SK-N-SH (cell line): ENCODE measurements around the gene FAIM2. TPM values are rescaled to one million over a fixed set of nuclear protein-coding genes. Genes with fewer than 3 reads are reported as not detected.

ENCODE experiments used
- CTCF ChIA-PET: fragments of 300-600, 350-600 bp; formaldehyde crosslinking; extraction: SDS; loops from one replicate; lab custom pipeline; 2021; lab: Yijun Ruan, JAX
- POLR2A ChIA-PET: fragments of 350-600 bp; sonication (Branson Sonifier 250); formaldehyde crosslinking; extraction: SDS; loops from one replicate; lab custom pipeline; 2020; ENCODE audit warnings: antibody characterized with exemption, inconsistent platforms; lab: Yijun Ruan, JAX
- DNase-seq: peaks from one replicate; pipeline ENCODE4 v3.0.0; 2012
- H2AFZ ChIP-seq: fragments of 200-600 bp; sonication (generic); 2 replicates; pipeline ENCODE4 v1.8.1; 2016; ENCODE audit warnings: antibody characterized with exemption, mild to moderate bottlenecking, low read depth
- H3F3A ChIP-seq: fragments of 200-600 bp; sonication (generic); replicated peaks from 2 replicates; pipeline ENCODE3; 2016; ENCODE audit warnings: antibody characterized with exemption, mild to moderate bottlenecking; ENCODE audit not compliant: insufficient read depth
- H3K27ac ChIP-seq, 2 experiments: fragments of 200-500 bp in 1 of 2; fragments of 200-600 bp in 1 of 2; sonication (Bioruptor generic) in 1 of 2; sonication (generic), shearing (Covaris generic) in 1 of 2; 2 replicates each; pipeline versions ENCODE4 v1.5.1 to v1.6.1; 2014 to 2016; ENCODE audit warnings: low read depth in 2 of 2, inconsistent platforms in 1 of 2, low read length in 1 of 2, mild to moderate bottlenecking in 1 of 2, mixed read lengths in 1 of 2
- H3K27me3 ChIP-seq: fragments of 200-600 bp; sonication (generic), shearing (Covaris generic); 2 replicates; pipeline ENCODE4 v1.6.1; 2016; ENCODE audit warnings: mixed run types; ENCODE audit not compliant: insufficient read depth
- H3K36me3 ChIP-seq, 2 experiments: fragments of 200-500 bp in 1 of 2; fragments of 200-600 bp in 1 of 2; sonication (Bioruptor generic) in 1 of 2; sonication (generic) in 1 of 2; replicated peaks in 1 of 2; 2 replicates each; pipeline versions ENCODE3 to v1.5.1; 2014 to 2016; ENCODE audit warnings: low read length in 1 of 2, mild to moderate bottlenecking in 1 of 2; ENCODE audit not compliant: insufficient read depth in 2 of 2, control insufficient read depth in 1 of 2
- H3K4me1 ChIP-seq, 2 experiments: fragments of 200-500 bp in 1 of 2; fragments of 200-600 bp in 1 of 2; sonication (Bioruptor generic) in 1 of 2; sonication (generic), shearing (Covaris generic) in 1 of 2; 2 replicates each; pipeline versions ENCODE4 v1.5.1 to v1.6.1; 2014 to 2016; ENCODE audit warnings: low read depth in 1 of 2, low read length in 1 of 2, mixed run types in 1 of 2; ENCODE audit not compliant: insufficient read depth in 2 of 2, control insufficient read depth in 1 of 2
- H3K4me2 ChIP-seq: fragments of 200-600 bp; sonication (generic), shearing (Covaris generic); 2 replicates; pipeline ENCODE4 v1.6.1; 2017; ENCODE audit warnings: mixed run types
- H3K4me3 ChIP-seq, 2 experiments: fragments of 200-500 bp in 1 of 2; fragments of 200-600 bp in 1 of 2; sonication (Bioruptor generic) in 1 of 2; sonication (generic), shearing (Covaris generic) in 1 of 2; 2 replicates each; pipeline versions ENCODE4 v1.5.1 to v1.8.1; 2014 to 2016; ENCODE audit warnings: low read depth in 2 of 2, inconsistent platforms in 1 of 2, low read length in 1 of 2, mild to moderate bottlenecking in 1 of 2, mixed read lengths in 1 of 2, moderate library complexity in 1 of 2
- H3K79me2 ChIP-seq: fragments of 200-600 bp; sonication (generic); 2 replicates; pipeline ENCODE4 v1.8.1; 2017; ENCODE audit warnings: mild to moderate bottlenecking; ENCODE audit not compliant: insufficient read depth
- H3K9ac ChIP-seq: fragments of 200-600 bp; sonication (generic); 2 replicates; pipeline ENCODE4 v1.6.1; 2017; ENCODE audit warnings: mixed run types
- H3K9me2 ChIP-seq: fragments of 200-600 bp; sonication (generic); 2 replicates; pipeline ENCODE4 v1.6.1; 2017; ENCODE audit warnings: mixed run types
- H3K9me3 ChIP-seq: fragments of 200-600 bp; sonication (generic); 2 replicates; pipeline ENCODE4 v1.6.1; 2017; ENCODE audit warnings: mixed run types, mild to moderate bottlenecking, moderate library complexity
- H4K20me1 ChIP-seq: fragments of 200-600 bp; sonication (generic); 2 replicates; pipeline ENCODE4 v1.6.1; 2017; ENCODE audit warnings: mild to moderate bottlenecking, mixed run types; ENCODE audit not compliant: insufficient read depth
- CTCF ChIP-seq: fragments of 200-600 bp; sonication (generic); IDR thresholded peaks from 2 replicates; pipeline ENCODE4 v1.6.1; 2017; ENCODE audit warnings: antibody characterized with exemption, mild to moderate bottlenecking, moderate library complexity
- EP300 ChIP-seq, 2 experiments: IDR thresholded peaks; 2 replicates each; pipeline versions ENCODE4 v1.4.0 to v1.6.1; 2012; ENCODE audit warnings: borderline replicate concordance in 1 of 2, low read depth in 1 of 2, low read length in 1 of 2
- EZH2phosphoT487 ChIP-seq: fragments of 200-600 bp; sonication (generic); IDR thresholded peaks from 2 replicates; pipeline ENCODE4 v1.6.1; 2017; ENCODE audit warnings: low read depth, mixed run types, mild to moderate bottlenecking, antibody characterized with exemption, moderate library complexity, borderline replicate concordance
- FOXJ3 ChIP-seq: sonication (generic); formaldehyde crosslinking; IDR thresholded peaks from 2 replicates; pipeline ENCODE4 v1.5.1; 2020; ENCODE audit warnings: mild to moderate bottlenecking, missing genetic modification reagents
- FOXM1 ChIP-seq: IDR thresholded peaks from 2 replicates; pipeline ENCODE4 v1.4.0; 2012; ENCODE audit warnings: low read depth, mild to moderate bottlenecking
- GABPA ChIP-seq: IDR thresholded peaks from 2 replicates; pipeline ENCODE4 v1.4.0; 2012; ENCODE audit warnings: low read depth, mild to moderate bottlenecking
- MEF2A ChIP-seq: IDR thresholded peaks from 2 replicates; pipeline ENCODE4 v1.4.0; 2012; ENCODE audit warnings: low read depth, borderline replicate concordance
- MXI1 ChIP-seq: IDR thresholded peaks from 2 replicates; pipeline ENCODE4 v1.6.1; 2012; ENCODE audit warnings: mild to moderate bottlenecking, low read depth, low read length, improper control_type of control experiment
- PBX3 ChIP-seq: IDR thresholded peaks from 2 replicates; pipeline ENCODE4; 2012
- POLR2AphosphoS5 ChIP-seq: IDR thresholded peaks from 2 replicates; pipeline ENCODE4 v1.6.1; 2012; ENCODE audit warnings: low read depth, low read length
- RAD21 ChIP-seq: IDR thresholded peaks from 2 replicates; pipeline ENCODE4 v1.6.1; 2012; ENCODE audit warnings: mild to moderate bottlenecking, low read length
- REST ChIP-seq: IDR thresholded peaks from 2 replicates; pipeline ENCODE4 v1.6.1; 2012; ENCODE audit warnings: mild to moderate bottlenecking, low read depth, low read length, moderate library complexity
- TEAD4 ChIP-seq: IDR thresholded peaks from 2 replicates; pipeline ENCODE4 v1.4.0; 2012; ENCODE audit warnings: mild to moderate bottlenecking, borderline replicate concordance; ENCODE audit not compliant: insufficient read depth
- YY1 ChIP-seq: IDR thresholded peaks from 2 replicates; pipeline ENCODE4 v1.4.0; 2012; ENCODE audit warnings: low read depth, mild to moderate bottlenecking
- WGBS: methylation state at CpG from one replicate; pipeline ENCODE4 v1.1.6; 2017; ENCODE audit warnings: low lambda C conversion rate; 5-methylcytosine and 5-hydroxymethylcytosine counted together
- polyA plus RNA-seq, 3 experiments: library from polyadenylated mRNA; depleted of rRNA; stranded (reverse); fragments of >200 nt; gene quantifications; 2 replicates each; pipeline ENCODE4 v1.2.3, GENCODE V29; 2012
- TF ChIP-seq, protein P1 (sequence below): IDR thresholded peaks from 2 replicates; pipeline ENCODE4 v1.4.0; 2012; ENCODE audit warnings: low read depth, borderline replicate concordance
- TF ChIP-seq, protein P2 (sequence below): IDR thresholded peaks from 2 replicates; pipeline ENCODE4 v1.4.0; 2012; ENCODE audit warnings: low read depth, borderline replicate concordance
- TF ChIP-seq, protein P3 (sequence below): IDR thresholded peaks from 2 replicates; pipeline ENCODE4 v1.4.0; 2012; ENCODE audit warnings: low read depth

FAIM2 gene
- polyA plus RNA-seq, 1 of the 3 experiments (the other 2 are of a cell fraction): 11.3 TPM

DNA sequence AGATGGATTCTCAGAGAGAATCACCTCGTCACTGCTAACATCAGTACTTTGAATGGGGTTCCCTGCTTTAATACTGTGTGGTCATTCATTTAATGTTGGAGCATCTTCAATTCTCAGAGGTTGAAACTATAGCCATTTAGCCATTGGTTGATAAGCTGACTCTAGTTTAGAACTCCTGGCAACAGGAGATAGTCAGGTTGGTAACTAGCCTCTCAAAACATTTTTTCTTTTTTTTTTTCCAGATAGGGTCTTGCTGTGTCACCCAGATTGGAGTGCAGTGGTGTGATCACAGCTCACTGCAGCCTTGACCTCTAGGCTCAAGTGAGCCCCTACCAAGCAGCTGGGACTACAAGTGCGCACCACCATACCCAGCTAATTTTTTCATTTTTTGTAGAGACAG, 72.0 kb downstream of the FAIM2 start (continued):
- TF ChIP-seq, protein P1, sequence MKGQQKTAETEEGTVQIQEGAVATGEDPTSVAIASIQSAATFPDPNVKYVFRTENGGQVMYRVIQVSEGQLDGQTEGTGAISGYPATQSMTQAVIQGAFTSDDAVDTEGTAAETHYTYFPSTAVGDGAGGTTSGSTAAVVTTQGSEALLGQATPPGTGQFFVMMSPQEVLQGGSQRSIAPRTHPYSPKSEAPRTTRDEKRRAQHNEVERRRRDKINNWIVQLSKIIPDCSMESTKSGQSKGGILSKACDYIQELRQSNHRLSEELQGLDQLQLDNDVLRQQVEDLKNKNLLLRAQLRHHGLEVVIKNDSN: no peak
- TF ChIP-seq REST (no peak), GABPA (no peak)

DNA sequence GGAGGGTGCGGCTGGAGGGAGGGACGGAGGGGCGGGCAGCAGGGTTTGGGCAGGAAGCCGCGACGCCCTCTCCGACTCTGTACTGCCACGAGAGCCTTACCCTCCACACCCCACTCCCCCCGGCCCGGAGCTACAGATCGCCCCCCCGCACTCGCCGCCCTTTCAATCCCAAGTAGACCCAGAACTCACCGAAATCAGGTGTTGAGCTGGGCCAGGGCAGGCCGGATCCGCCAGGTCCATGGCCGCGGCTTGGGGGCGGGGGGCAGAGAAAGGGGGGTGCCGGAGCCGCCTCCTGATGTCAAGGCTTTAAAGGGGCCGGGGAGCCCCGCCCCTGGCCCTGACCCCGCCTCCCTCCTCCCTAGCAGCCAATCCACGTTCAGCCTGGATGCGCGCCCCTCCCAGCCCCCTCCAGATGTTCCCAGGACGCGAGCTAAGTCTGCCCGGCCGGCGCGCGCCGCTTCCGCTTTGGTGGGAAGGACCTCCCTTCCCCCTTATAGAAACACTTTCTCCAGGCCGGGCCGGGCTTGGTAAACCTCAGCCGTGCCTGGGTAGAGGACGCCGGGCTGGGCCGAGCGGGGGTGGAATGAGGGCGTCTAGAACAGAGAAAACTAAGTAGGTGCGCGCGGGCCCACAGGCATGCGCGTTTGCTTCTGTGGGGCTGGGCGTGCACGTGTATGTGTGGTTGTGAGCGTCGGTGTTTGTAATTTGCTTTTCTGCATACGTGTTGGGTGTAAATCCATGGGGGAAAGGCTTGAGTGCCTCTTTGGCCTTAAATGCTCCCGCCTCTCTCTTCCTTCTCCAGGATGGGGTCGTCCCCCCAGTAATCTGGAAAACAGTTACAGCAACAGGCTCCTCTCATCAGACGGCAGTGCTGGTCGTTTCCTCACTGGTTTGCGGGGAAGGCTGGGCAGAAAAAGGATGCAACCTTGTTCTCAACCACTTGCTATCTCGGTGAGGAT, 75.3 kb downstream of the FAIM2 start, which contains the start of gene NCKAP5L:
Gene NCKAP5L, minus strand, starts transcription at position 281 of the 959 bp plus-strand sequence. CDS start 24,369 bp downstream, outside the sequence.
- Histone ChIP-seq H4K20me1 (peaks cover 35% of the 10 kb centered on the region), H3K9me2 (no peaks in the 10 kb centered on the region), H3K4me1 (peaks cover 15 to 29% of the 10 kb centered on the region in 2 experiments; a peak in 3 of 4 replicates), H3K9me3 (no peaks in the 10 kb centered on the region), H3F3A (peaks cover 4% of the 10 kb centered on the region), H3K9ac (peak within 1 kb of the TSS; percentile 83), H3K27ac (peak within 1 kb of the TSS; percentile 80 to 96), H2AFZ (peak within 1 kb of the TSS; percentile 86), H3K79me2 (peaks cover 43% of the 10 kb centered on the region), H3K4me3 (peak within 1 kb of the TSS; percentile 87 to 92), H3K36me3 (peaks cover 0 to 7% of the 10 kb centered on the region in 2 experiments), H3K27me3 (no peaks in the 10 kb centered on the region), H3K4me2 (peak within 1 kb of the TSS; percentile 99)
- WGBS: 5% methylated on average over 17 of the region's 61 CpGs
- ChIA-PET CTCF (interaction anchor here (0.8 to 7.5 kb wide), 5 partner anchors 8 to 117 kb away, joined by 3 to 51 read pairs (median 5); no protein-coding TSS in a partner anchor), POLR2A (interaction anchor here (0.6 to 3.1 kb wide), 11 partner anchors 10 to 654 kb away, joined by 3 to 14 read pairs (median 4); partner anchors contain the start of genes BCDIN3D and TMBIM6)
- peak; percentile 99 for DNase-seq
- no peak for TF ChIP-seq TEAD4
- TF ChIP-seq, protein P2, sequence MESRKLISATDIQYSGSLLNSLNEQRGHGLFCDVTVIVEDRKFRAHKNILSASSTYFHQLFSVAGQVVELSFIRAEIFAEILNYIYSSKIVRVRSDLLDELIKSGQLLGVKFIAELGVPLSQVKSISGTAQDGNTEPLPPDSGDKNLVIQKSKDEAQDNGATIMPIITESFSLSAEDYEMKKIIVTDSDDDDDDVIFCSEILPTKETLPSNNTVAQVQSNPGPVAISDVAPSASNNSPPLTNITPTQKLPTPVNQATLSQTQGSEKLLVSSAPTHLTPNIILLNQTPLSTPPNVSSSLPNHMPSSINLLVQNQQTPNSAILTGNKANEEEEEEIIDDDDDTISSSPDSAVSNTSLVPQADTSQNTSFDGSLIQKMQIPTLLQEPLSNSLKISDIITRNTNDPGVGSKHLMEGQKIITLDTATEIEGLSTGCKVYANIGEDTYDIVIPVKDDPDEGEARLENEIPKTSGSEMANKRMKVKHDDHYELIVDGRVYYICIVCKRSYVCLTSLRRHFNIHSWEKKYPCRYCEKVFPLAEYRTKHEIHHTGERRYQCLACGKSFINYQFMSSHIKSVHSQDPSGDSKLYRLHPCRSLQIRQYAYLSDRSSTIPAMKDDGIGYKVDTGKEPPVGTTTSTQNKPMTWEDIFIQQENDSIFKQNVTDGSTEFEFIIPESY: no peak
- no peak for TF ChIP-seq MEF2A
- TF ChIP-seq EZH2phosphoT487: no peak
- peak; percentile 33; the same call in 1 of the 2 replicates for TF ChIP-seq YY1
- TF ChIP-seq POLR2AphosphoS5: peak; percentile 83
- TF ChIP-seq PBX3: no peak
- no peak for TF ChIP-seq EP300 (IDR thresholded peaks at IDR 0.05; ENCODE audit: borderline replicate concordance in 1 of 2, low read depth in 1 of 2, low read length in 1 of 2)
- TF ChIP-seq RAD21: no peak
- no peak for TF ChIP-seq FOXJ3 (CRISPR knock-in tag)
- no peak for TF ChIP-seq CTCF
- peak; percentile 98 for TF ChIP-seq MXI1
- TF ChIP-seq FOXM1: no peak
- TF ChIP-seq, protein P1: no peak
- TF ChIP-seq, protein P3, sequence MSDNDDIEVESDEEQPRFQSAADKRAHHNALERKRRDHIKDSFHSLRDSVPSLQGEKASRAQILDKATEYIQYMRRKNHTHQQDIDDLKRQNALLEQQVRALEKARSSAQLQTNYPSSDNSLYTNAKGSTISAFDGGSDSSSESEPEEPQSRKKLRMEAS: peak; percentile 71
